AG04450 (cell line): ENCODE data around the gene CXXC1. TPM values are rescaled to one million over a fixed set of nuclear protein-coding genes. Genes with fewer than 3 reads are reported as not detected.

ENCODE experiments used
- CTCF ChIA-PET: fragments of 300-600, 350-600 bp; formaldehyde crosslinking; extraction: SDS; loops from one replicate; lab custom pipeline; 2022; ENCODE audit warnings: antibody characterized with exemption, inconsistent platforms; lab: Charles Lee
- POLR2A ChIA-PET: fragments of 350-600 bp; formaldehyde crosslinking; extraction: SDS; loops from one replicate; lab custom pipeline; 2021; ENCODE audit warnings: antibody characterized with exemption, inconsistent platforms; lab: Yijun Ruan, JAX
- DNase-seq: peaks from one replicate; pipeline ENCODE4 v3.0.0-alpha.2; 2011; ENCODE audit warnings: low read depth, low spot score
- H3K27ac ChIP-seq: one replicate; pipeline ENCODE4 v1.5.1; 2012; ENCODE audit warnings: low read depth, low read length, control low read depth
- H3K27me3 ChIP-seq: one replicate; pipeline ENCODE4 v1.6.0; 2012; ENCODE audit warnings: low read length; ENCODE audit not compliant: control insufficient read depth, insufficient read depth
- H3K4me3 ChIP-seq: 2 replicates; pipeline ENCODE4 v1.5.1; 2011; ENCODE audit warnings: mild to moderate bottlenecking, low read depth, low read length, control low read depth
- H3K9me3 ChIP-seq: 2 replicates; pipeline ENCODE4 v1.5.1; 2012; ENCODE audit warnings: low read length; ENCODE audit not compliant: control insufficient read depth, insufficient read depth
- CTCF ChIP-seq: IDR thresholded peaks from 2 replicates; pipeline ENCODE4 v1.5.1; 2011; ENCODE audit warnings: low read depth, low read length, control low read depth, inconsistent platforms
- polyA plus RNA-seq: library from polyadenylated mRNA; depleted of rRNA; stranded (reverse); fragments of >200 nt; gene quantifications from 2 replicates; pipeline ENCODE4 v1.2.3, GENCODE V29; 2011

Gene CXXC1
- polyA plus RNA-seq, 1 experiment, result 23.6 TPM

GRCh38 chr18:50327983-50328382, 40.5 kb upstream of the CXXC1 start:
- H3K27ac ChIP-seq, result no peak overlapping the region
- POLR2A ChIA-PET, result no interaction called here
- no peak for DNase-seq
- H3K9me3 ChIP-seq, result no peaks in the 10 kb centered on the region
- H3K27me3 ChIP-seq, result peaks cover 3% of the 10 kb centered on the region
- CTCF ChIA-PET, result interaction anchor here (0.8 kb wide), 1 partner anchor 29 kb away, joined by 4 read pairs; no protein-coding TSS in a partner anchor
- no peak for TF ChIP-seq CTCF
- no peak overlapping the region for H3K4me3 ChIP-seq

- CTCF ChIA-PET, result interaction anchor here (1.3 kb wide), 1 partner anchor 37 kb away, joined by 3 read pairs; no protein-coding TSS in a partner anchor
- TF ChIP-seq CTCF, result no peak
- Histone ChIP-seq H3K27ac (no peak overlapping the region), H3K4me3 (no peak overlapping the region), H3K9me3 (no peaks in the 10 kb centered on the region), H3K27me3 (peaks cover 3% of the 10 kb centered on the region)
- POLR2A ChIA-PET, result no interaction called here
- no peak for DNase-seq
Measured at GRCh38 chr18:50320719-50321118, 33.2 kb upstream of the CXXC1 start.

GRCh38 chr18:50315100-50315871, 27.8 kb upstream of the CXXC1 start:
- H3K4me3 ChIP-seq, result no peak overlapping the region
- CTCF ChIA-PET, result no interaction called here
- no peak for DNase-seq
- no peak for TF ChIP-seq CTCF
- no peaks in the 10 kb centered on the region for H3K9me3 ChIP-seq
- no peaks in the 10 kb centered on the region for H3K27me3 ChIP-seq
- no peak overlapping the region for H3K27ac ChIP-seq
- POLR2A ChIA-PET, result no interaction called here

- no peaks in the 10 kb centered on the region for H3K27me3 ChIP-seq
- TF ChIP-seq CTCF, result no peak
- CTCF ChIA-PET, result interaction anchor here (1.2 kb wide), 1 partner anchor 43 kb away, joined by 3 read pairs; no protein-coding TSS in a partner anchor
- DNase-seq, result no peak
- no peak overlapping the region for H3K27ac ChIP-seq
- no peaks in the 10 kb centered on the region for H3K9me3 ChIP-seq
- POLR2A ChIA-PET, result no interaction called here
- no peak overlapping the region for H3K4me3 ChIP-seq
Measured at GRCh38 chr18:50313873-50314460, 26.5 kb upstream of the CXXC1 start.

- Histone ChIP-seq H3K4me3 (no peak overlapping the region), H3K9me3 (no peaks in the 10 kb centered on the region), H3K27me3 (no peaks in the 10 kb centered on the region), H3K27ac (no peak overlapping the region)
- ChIA-PET POLR2A (no interaction called here), CTCF (interaction anchor here (1.2 kb wide), 1 partner anchor 44 kb away, joined by 3 read pairs; no protein-coding TSS in a partner anchor)
- no peak for TF ChIP-seq CTCF
- DNase-seq, result no peak
Measured at GRCh38 chr18:50313031-50313607, 25.6 kb upstream of the CXXC1 start.
